Body of pancreas (tissue), 4 donors: ENCODE data around the gene PLXDC2.

ENCODE experiments used
- CTCF ChIP-seq, 7 experiments: fragments of 450-650 bp in 4 of 7; fragments of 200-600 bp in 3 of 7; sonication (generic) in 3 of 7; IDR thresholded peaks; one replicate each; pipeline ENCODE4 v1.5.1; 2016 to 2019; ENCODE audit warnings: antibody characterized with exemption in 7 of 7
- POLR2A ChIP-seq, 3 donors: fragments of 450-650 bp; IDR thresholded peaks; one replicate each; pipeline ENCODE4 v1.6.1; 2016; ENCODE audit warnings: antibody characterized with exemption in 3 of 3, mild to moderate bottlenecking in 2 of 3

GRCh38 chr10:19815036-19815730 is 1.0 kb upstream of the PLXDC2 start:
- TF ChIP-seq CTCF (IDR thresholded peaks at IDR 0.05), result no peak
- no peak for TF ChIP-seq POLR2A (IDR thresholded peaks at IDR 0.05)
